BE2C (cell line): ENCODE results near the gene SMTNL1.

Source experiments
- DNase-seq: peaks from one replicate; pipeline ENCODE4 v3.0.0-alpha.2; 2020
- H3K27me3 ChIP-seq: fragments of 250-450 bp; sonication (Bioruptor Pico); 2 replicates; pipeline ENCODE4 v1.5.1; 2020; ENCODE audit warnings: mild to moderate bottlenecking
- H3K36me3 ChIP-seq: fragments of 250-450 bp; sonication (Bioruptor Pico); 2 replicates; pipeline ENCODE4 v1.5.1; 2020; ENCODE audit warnings: mild to moderate bottlenecking
- H3K4me1 ChIP-seq: fragments of 250-450 bp; sonication (Bioruptor Pico); 2 replicates; pipeline ENCODE4 v1.5.1; 2020
- H3K4me3 ChIP-seq: 2 replicates; pipeline ENCODE4 v1.5.1; 2011; ENCODE audit warnings: low read depth, low read length
- H3K9me3 ChIP-seq: fragments of 250-450 bp; sonication (Bioruptor Pico); 2 replicates; pipeline ENCODE4 v1.5.1; 2020
- TF ChIP-seq, protein P1 (sequence below): IDR thresholded peaks from 2 replicates; pipeline ENCODE4 v1.5.1; 2012; ENCODE audit warnings: mild to moderate bottlenecking, low read depth, low read length

SMTNL1 gene

DNA sequence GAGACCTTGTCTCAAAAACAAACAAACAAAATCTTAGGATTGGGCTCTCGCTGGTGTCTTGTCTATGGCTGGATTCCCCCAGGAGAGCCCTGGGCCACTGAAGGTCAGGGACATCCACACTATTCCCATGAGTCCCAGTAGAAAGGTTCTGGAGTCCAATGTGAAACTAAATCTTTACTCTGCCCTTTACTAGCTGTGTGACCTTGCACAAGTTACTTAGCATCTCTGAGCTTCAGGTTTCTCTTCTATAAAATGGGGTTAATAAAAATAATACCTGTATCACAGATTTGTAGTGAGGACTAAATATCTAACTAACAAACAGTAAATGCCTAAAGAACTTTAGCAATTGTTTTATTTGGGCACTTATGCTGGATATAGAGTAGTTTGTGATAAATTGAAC is 30.9 kb upstream of the SMTNL1 start:
- DNase-seq, result no peak
- H3K9me3 ChIP-seq, result no peaks in the 10 kb centered on the region
- H3K4me3 ChIP-seq, result no peak overlapping the region
- TF ChIP-seq, protein P1, sequence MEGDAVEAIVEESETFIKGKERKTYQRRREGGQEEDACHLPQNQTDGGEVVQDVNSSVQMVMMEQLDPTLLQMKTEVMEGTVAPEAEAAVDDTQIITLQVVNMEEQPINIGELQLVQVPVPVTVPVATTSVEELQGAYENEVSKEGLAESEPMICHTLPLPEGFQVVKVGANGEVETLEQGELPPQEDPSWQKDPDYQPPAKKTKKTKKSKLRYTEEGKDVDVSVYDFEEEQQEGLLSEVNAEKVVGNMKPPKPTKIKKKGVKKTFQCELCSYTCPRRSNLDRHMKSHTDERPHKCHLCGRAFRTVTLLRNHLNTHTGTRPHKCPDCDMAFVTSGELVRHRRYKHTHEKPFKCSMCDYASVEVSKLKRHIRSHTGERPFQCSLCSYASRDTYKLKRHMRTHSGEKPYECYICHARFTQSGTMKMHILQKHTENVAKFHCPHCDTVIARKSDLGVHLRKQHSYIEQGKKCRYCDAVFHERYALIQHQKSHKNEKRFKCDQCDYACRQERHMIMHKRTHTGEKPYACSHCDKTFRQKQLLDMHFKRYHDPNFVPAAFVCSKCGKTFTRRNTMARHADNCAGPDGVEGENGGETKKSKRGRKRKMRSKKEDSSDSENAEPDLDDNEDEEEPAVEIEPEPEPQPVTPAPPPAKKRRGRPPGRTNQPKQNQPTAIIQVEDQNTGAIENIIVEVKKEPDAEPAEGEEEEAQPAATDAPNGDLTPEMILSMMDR, result no peak
- no peaks in the 10 kb centered on the region for H3K4me1 ChIP-seq
- H3K27me3 ChIP-seq, result no peaks in the 10 kb centered on the region
- no peaks in the 10 kb centered on the region for H3K36me3 ChIP-seq

DNA sequence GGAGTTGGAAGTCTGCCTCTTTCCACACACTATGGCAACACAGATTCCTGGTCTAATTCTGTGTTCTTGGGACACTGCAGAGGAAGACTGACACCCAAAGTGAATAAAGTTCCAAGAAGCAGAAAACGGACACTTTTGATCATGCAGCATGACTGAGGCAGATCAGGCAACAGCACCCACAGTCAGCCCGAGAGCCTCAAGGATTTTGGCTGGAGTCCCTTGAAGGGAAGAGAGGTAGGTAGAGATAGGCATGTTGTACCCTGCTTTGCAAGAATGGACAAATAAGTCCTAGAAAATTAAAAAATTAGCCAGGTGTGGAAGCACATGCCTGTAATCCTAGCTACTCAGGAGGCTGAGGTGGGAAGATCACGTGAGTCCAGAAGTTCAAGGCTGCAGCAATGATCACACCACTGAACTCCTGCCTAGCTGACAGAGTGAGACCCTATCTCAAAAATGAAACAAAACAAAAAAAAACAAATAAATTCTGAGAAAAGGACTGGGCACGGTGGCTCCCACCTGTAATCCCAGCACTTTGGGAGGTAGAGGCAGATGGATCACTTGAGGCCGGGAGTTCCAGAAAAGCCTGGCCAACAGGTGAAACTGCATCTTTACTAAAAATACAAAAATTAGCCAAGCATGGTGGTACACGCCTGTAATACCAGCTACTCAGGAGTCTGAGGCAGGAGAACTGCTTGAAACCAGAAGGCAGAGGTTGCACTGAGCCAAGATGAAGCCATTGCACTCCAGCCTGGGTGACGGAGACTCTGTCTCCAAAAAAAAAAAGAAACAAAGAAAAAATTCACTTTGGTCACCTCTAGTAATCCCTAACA is 28.8 kb upstream of the SMTNL1 start:
- Histone ChIP-seq H3K9me3 (no peaks in the 10 kb centered on the region), H3K4me1 (no peaks in the 10 kb centered on the region), H3K4me3 (no peak overlapping the region), H3K27me3 (no peaks in the 10 kb centered on the region), H3K36me3 (no peaks in the 10 kb centered on the region)
- DNase-seq, result no peak
- TF ChIP-seq, protein P1, result no peak

DNA sequence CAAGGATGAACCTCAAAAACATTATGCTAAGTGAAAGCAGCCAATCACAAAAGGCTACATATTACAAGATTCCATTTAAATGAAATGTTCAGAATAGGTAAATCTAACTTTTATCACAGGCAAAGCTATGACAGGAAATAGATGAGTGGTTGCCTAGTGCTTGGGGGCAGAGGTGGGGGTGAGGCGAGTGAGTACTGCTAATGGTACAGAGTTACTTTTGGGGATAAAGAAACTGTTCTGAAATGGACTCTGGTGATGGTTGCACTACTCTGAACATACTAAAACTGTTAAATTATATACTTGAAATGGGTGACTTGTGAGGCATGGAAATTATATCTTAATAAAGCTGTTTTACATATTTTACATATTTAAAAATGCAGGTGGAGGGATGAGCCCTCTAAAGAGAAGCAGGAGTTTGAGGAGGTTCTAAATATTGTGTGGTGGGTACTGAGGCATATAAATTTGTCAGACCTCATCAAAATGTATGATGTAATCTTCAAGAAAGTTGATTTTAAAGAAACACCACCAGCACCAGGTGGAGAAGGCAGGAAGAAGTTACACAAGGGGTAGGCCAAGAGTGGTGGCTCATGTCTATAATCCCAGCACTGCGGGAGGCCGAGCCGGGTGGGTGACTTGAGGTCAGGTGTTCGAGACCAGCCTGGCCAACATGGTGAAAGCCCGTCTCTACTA is 25.5 kb upstream of the SMTNL1 start:
- Histone ChIP-seq H3K4me1 (no peaks in the 10 kb centered on the region), H3K36me3 (no peaks in the 10 kb centered on the region), H3K27me3 (no peaks in the 10 kb centered on the region), H3K9me3 (no peaks in the 10 kb centered on the region), H3K4me3 (no peak overlapping the region)
- no peak for DNase-seq
- TF ChIP-seq, protein P1, result no peak

DNA sequence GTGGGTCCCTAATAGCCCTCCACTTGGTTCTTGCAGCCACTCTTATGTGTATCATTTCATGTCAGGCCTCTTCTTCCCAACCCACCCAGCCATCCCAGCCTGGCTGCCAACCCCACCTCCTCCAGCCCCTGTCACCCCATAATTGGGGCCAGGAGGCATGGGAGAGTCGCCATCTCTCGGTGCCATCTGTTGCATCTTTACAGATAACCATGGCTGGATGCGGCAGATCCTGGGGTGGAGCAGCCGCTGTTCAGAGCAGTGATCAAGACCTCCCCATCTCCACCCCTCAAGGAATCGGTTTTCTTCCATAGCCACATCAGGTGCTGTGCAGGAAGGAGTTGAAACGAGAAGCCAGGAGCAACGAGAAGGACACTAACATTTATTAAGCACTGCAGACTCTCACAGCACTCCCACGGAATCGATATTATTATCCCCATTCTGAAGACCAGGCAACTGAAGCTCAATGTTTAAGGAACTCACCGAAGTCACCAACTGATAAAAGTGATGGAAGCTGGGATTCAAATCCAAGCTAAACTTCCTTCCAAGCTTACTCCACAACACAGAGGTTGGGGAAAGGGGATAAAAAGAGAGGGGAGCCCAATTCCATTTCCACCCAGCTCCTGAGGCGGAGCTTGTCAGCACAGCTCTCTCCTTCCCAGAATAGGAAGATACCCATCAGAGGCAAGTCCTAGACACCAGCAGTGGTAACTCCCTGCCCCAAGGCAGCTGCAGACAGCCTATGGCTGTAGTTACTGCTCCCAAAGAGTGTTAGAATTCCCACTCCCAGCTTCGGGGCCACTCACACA is 24.5 kb upstream of the SMTNL1 start:
- TF ChIP-seq, protein P1, result no peak
- Histone ChIP-seq H3K9me3 (no peaks in the 10 kb centered on the region), H3K27me3 (no peaks in the 10 kb centered on the region), H3K4me3 (no peak overlapping the region; the same call in 1 of the 2 replicates), H3K4me1 (no peaks in the 10 kb centered on the region), H3K36me3 (no peaks in the 10 kb centered on the region)
- no peak for DNase-seq

DNA sequence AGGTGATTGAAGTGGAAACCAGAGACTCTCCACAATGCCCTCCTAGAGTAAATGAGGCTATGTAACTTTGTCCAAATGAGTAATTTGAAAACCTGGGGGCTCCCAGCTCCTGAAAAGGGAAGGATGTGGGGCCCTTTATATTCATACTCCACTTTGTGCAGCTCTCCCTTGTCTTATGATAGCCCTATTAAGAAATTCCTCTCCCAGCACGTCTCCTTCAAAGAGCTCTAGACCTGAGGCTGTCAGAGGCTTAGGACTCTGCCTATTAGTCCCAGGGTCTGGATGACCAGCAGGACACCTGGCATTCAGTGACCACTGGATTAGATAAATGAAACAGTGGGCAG is 24.0 kb upstream of the SMTNL1 start:
- TF ChIP-seq, protein P1, result no peak
- peak overlapping the region; percentile 72 for H3K4me3 ChIP-seq
- H3K4me1 ChIP-seq, result no peaks in the 10 kb centered on the region
- H3K36me3 ChIP-seq, result no peaks in the 10 kb centered on the region
- DNase-seq, result no peak
- H3K27me3 ChIP-seq, result no peaks in the 10 kb centered on the region
- H3K9me3 ChIP-seq, result no peaks in the 10 kb centered on the region
